GM23338 (cell line): ENCODE measurements around the gene KRTAP4-16. TPM values are rescaled to one million over a fixed set of nuclear protein-coding genes. Genes with fewer than 3 reads are reported as not detected.
"Not testable (repeated sequence)": the region's sequence is repeated elsewhere in the genome, so short reads cannot be mapped to it uniquely, and the experiment has no call there.

ENCODE experiments used
- ATAC-seq: fragments of 200-7000 bp; cut with Tn5 transposase; 3 replicates; pipeline ENCODE4 v1.9.1; 2020
- DNase-seq: peaks from one replicate; pipeline ENCODE4 v3.0.0-alpha.2; 2015; ENCODE audit warnings: low spot score
- H2AFZ ChIP-seq: fragments of 200-600 bp; sonication (generic); 2 replicates; pipeline ENCODE4 v1.8.0; 2016; ENCODE audit warnings: antibody characterized with exemption, mild to moderate bottlenecking, moderate library complexity
- H3F3A ChIP-seq: fragments of 200-600 bp; sonication (generic); replicated peaks from 2 replicates; pipeline ENCODE4 v1.8.0; 2017; ENCODE audit warnings: antibody characterized with exemption, mixed run types, low read depth
- H3K27ac ChIP-seq: fragments of 200-600 bp; sonication (generic); 2 replicates; pipeline ENCODE4 v1.6.1; 2016; ENCODE audit warnings: low read depth
- H3K27me3 ChIP-seq: fragments of 200-600 bp; sonication (generic); 2 replicates; pipeline ENCODE4 v1.8.0; 2016; ENCODE audit warnings: mild to moderate bottlenecking, mixed run types, moderate library complexity; ENCODE audit not compliant: insufficient read depth
- H3K36me3 ChIP-seq: fragments of 200-600 bp; sonication (generic); 2 replicates; pipeline ENCODE4 v1.8.0; 2016; ENCODE audit warnings: mild to moderate bottlenecking; ENCODE audit not compliant: insufficient read depth
- H3K4me1 ChIP-seq: fragments of 200-600 bp; sonication (generic); 2 replicates; pipeline ENCODE4 v1.8.0; 2016; ENCODE audit warnings: mild to moderate bottlenecking, moderate library complexity; ENCODE audit not compliant: insufficient read depth
- H3K4me2 ChIP-seq: fragments of 200-600 bp; sonication (generic); 2 replicates; pipeline ENCODE4 v1.7.1; 2017; ENCODE audit warnings: mixed run types
- H3K4me3 ChIP-seq: fragments of 200-600 bp; sonication (generic); 2 replicates; pipeline ENCODE4 v1.6.1; 2016; ENCODE audit warnings: mixed run types
- H3K79me2 ChIP-seq: fragments of 200-600 bp; sonication (generic); replicated peaks from 2 replicates; pipeline ENCODE4 v1.8.0; 2017; ENCODE audit warnings: mild to moderate bottlenecking; ENCODE audit not compliant: insufficient read depth
- H3K9me2 ChIP-seq: fragments of 200-600 bp; sonication (generic); 2 replicates; pipeline ENCODE4 v1.8.0; 2017; ENCODE audit not compliant: insufficient read depth
- H4K20me1 ChIP-seq: fragments of 200-600 bp; sonication (generic); replicated peaks from 2 replicates; pipeline ENCODE4 v1.8.0; 2017; ENCODE audit warnings: mild to moderate bottlenecking; ENCODE audit not compliant: insufficient read depth
- H3K27ac Mint-ChIP-seq: 2 replicates; pipeline ENCODE4 v1.8.0; 2020; ENCODE audit warnings: inconsistent platforms, mild to moderate bottlenecking, moderate library complexity, mixed read lengths
- H3K27me3 Mint-ChIP-seq: 3 replicates; pipeline ENCODE4 v1.8.0; 2022; ENCODE audit warnings: low read depth, mild to moderate bottlenecking, moderate library complexity, mixed read lengths, inconsistent platforms; ENCODE audit not compliant: insufficient read depth, poor library complexity
- H3K36me3 Mint-ChIP-seq: 3 replicates; pipeline ENCODE4 v1.8.0; 2021; ENCODE audit warnings: low read depth, mild to moderate bottlenecking, inconsistent platforms, moderate library complexity, mixed read lengths
- H3K4me1 Mint-ChIP-seq: 3 replicates; pipeline ENCODE4 v1.8.0; 2020; ENCODE audit warnings: mild to moderate bottlenecking, inconsistent platforms, mixed read lengths
- H3K4me3 Mint-ChIP-seq: 3 replicates; pipeline ENCODE4 v1.8.0; 2021; ENCODE audit warnings: moderate library complexity, mild to moderate bottlenecking, inconsistent platforms, mixed read lengths
- H3K9me3 Mint-ChIP-seq: 3 replicates; pipeline ENCODE4 v1.8.0; 2020; ENCODE audit warnings: moderate library complexity, mild to moderate bottlenecking, inconsistent platforms, mixed read lengths
- CTCF ChIP-seq, 2 experiments: fragments of 200-600 bp in 1 of 2; sonication (generic) in 1 of 2; conservative IDR thresholded peaks; 2 replicates each; pipeline versions ENCODE4 v1.5.1 to v1.6.1; 2016 to 2017; ENCODE audit warnings: antibody characterized with exemption in 2 of 2, low read depth in 2 of 2, mild to moderate bottlenecking in 2 of 2, moderate library complexity in 1 of 2
- ETS1 ChIP-seq: IDR thresholded peaks from 2 replicates; pipeline ENCODE4 v1.6.1; 2016; ENCODE audit warnings: antibody characterized with exemption
- JUNB ChIP-seq: IDR thresholded peaks from one replicate; pipeline ENCODE4 v1.6.1; 2016; ENCODE audit warnings: antibody characterized with exemption; ENCODE audit not compliant: unreplicated experiment
- POLR2AphosphoS5 ChIP-seq: IDR thresholded peaks from 2 replicates; pipeline ENCODE4 v1.6.1; 2016; ENCODE audit warnings: antibody characterized with exemption, low read depth
- REST ChIP-seq: IDR thresholded peaks from one replicate; pipeline ENCODE4 v1.6.1; 2018; ENCODE audit warnings: antibody characterized with exemption; ENCODE audit not compliant: unreplicated experiment
- STAT1 ChIP-seq: IDR thresholded peaks from one replicate; pipeline ENCODE4 v1.6.1; 2016; ENCODE audit warnings: antibody characterized with exemption; ENCODE audit not compliant: unreplicated experiment
- ZNF114 ChIP-seq: fragments of 250-450 bp; sonication (Bioruptor Pico); IDR thresholded peaks from 2 replicates; pipeline ENCODE4 v1.5.0; 2020; ENCODE audit warnings: mild to moderate bottlenecking, moderate library complexity
- polyA plus RNA-seq: library from polyadenylated mRNA; unstranded; fragments of >200 nt; fragmentation: Nextera tagmentation; extraction: Ambion mirVana; gene quantifications from 2 replicates; pipeline ENCODE4 v1.2.1, GENCODE V29; 2016
- total RNA-seq: library from RNA; depleted of rRNA; stranded (reverse); fragments of >200 nt; shearing (Covaris generic); gene quantifications from 2 replicates; pipeline ENCODE4 v1.2.3, GENCODE V29; 2014

Gene KRTAP4-16
- total and polyA plus RNA-seq, 2 experiments from 2014 or later, result not detected

- TF ChIP-seq ZNF114 (CRISPR knock-in tag) (no peak), REST (no peak), ETS1 (no peak), POLR2AphosphoS5 (no peak), JUNB (no peak), STAT1 (no peak), CTCF (conservative IDR thresholded peaks at IDR 0.05; ENCODE audit: low read depth in 2 of 2) (no peak)
Observed at GRCh38 chr17:41057547-41057946, 44.5 kb downstream of the KRTAP4-16 start (continued).

GRCh38 chr17:41055130-41055529, 46.9 kb downstream of the KRTAP4-16 start, which contains the start of gene KRTAP2-2:
KRTAP2-2 (minus strand) TSS chr17:41055230; CDS start chr17:41055211, 19 bp downstream.
- H3K4me1 Mint-ChIP-seq, result peaks cover 10% of the 10 kb centered on the region
- not testable (repeated sequence) for H3K9me3 Mint-ChIP-seq

GRCh38 chr17:41054556-41054955, 47.5 kb downstream of the KRTAP4-16 start:
- not testable (repeated sequence) for H2AFZ ChIP-seq, H3K4me3 Mint-ChIP-seq, H3K9me3 Mint-ChIP-seq, H3K4me2 ChIP-seq, H3K27ac Mint-ChIP-seq, H3K4me3 ChIP-seq, H3K27me3 Mint-ChIP-seq, H3K36me3 ChIP-seq, H3K27ac ChIP-seq, H3K9me2 ChIP-seq, H3K36me3 Mint-ChIP-seq, H3F3A ChIP-seq, H3K79me2 ChIP-seq, H3K27me3 ChIP-seq, ATAC-seq, DNase-seq, H4K20me1 ChIP-seq
- peaks cover 13% of the 10 kb centered on the region for H3K4me1 ChIP-seq
- peaks cover 14% of the 10 kb centered on the region for H3K4me1 Mint-ChIP-seq

More at GRCh38 chr17:41055130-41055529, 46.9 kb downstream of the KRTAP4-16 start, which contains the start of gene KRTAP2-2:
- not testable (repeated sequence) for H3K27me3 ChIP-seq, H3K9me2 ChIP-seq, H3K4me2 ChIP-seq, H3K4me3 Mint-ChIP-seq, H3K27ac ChIP-seq, H3F3A ChIP-seq, H3K27me3 Mint-ChIP-seq, H3K4me1 ChIP-seq, H2AFZ ChIP-seq, H3K27ac Mint-ChIP-seq, H3K79me2 ChIP-seq, H3K36me3 Mint-ChIP-seq, H3K36me3 ChIP-seq, ATAC-seq, H3K4me3 ChIP-seq, DNase-seq, H4K20me1 ChIP-seq
